Measurements from ENCODE around the gene FAF2.
"Not testable (repeated sequence)": the region's sequence is repeated elsewhere in the genome, so short reads cannot be mapped to it uniquely, and the experiment has no call there.

Gene FAF2

GRCh38 chr5:176542596-176543427 is 94.6 kb downstream of the FAF2 start:
- DNase-seq (ENCODE audit: low read depth, low spot score), result no peak

- no peak for DNase-seq (ENCODE audit: low read depth, low spot score)
Observed at GRCh38 chr5:176543428-176544182, 95.4 kb downstream of the FAF2 start.

GRCh38 chr5:176545388-176545736 is 97.2 kb downstream of the FAF2 start:
- DNase-seq (ENCODE audit: low read depth, low spot score), result no peak

- DNase-seq (ENCODE audit: low read depth, low spot score), result no peak
Observed at GRCh38 chr5:176545737-176546509, 97.7 kb downstream of the FAF2 start.

- DNase-seq (ENCODE audit: low read depth, low spot score), result no peak
Observed at GRCh38 chr5:176547802-176548201, 99.6 kb downstream of the FAF2 start.

- no peak for DNase-seq (ENCODE audit: low read depth, low spot score)
Observed at GRCh38 chr5:176548967-176549444, 100.8 kb downstream of the FAF2 start, which contains the start of gene CDHR2. TSS of gene CDHR2 (plus strand) at chr5:176549342. CDS start at chr5:176565353, 16,011 bp downstream.

GRCh38 chr5:176549871-176550270 is 101.7 kb downstream of the FAF2 start:
- no peak for DNase-seq (ENCODE audit: low read depth, low spot score)

GRCh38 chr5:176550275-176550831 is 102.2 kb downstream of the FAF2 start:
- no peak for DNase-seq (ENCODE audit: low read depth, low spot score)

GRCh38 chr5:176550937-176551336 is 102.8 kb downstream of the FAF2 start:
- DNase-seq (ENCODE audit: low read depth, low spot score), result not testable (repeated sequence)

GRCh38 chr5:176552332-176552869 is 104.2 kb downstream of the FAF2 start:
- no peak for DNase-seq (ENCODE audit: low read depth, low spot score)

- no peak for DNase-seq (ENCODE audit: low read depth, low spot score)
Observed at GRCh38 chr5:176553260-176554085, 105.3 kb downstream of the FAF2 start.

- DNase-seq (ENCODE audit: low read depth, low spot score), result no peak
Observed at GRCh38 chr5:176557846-176558245, 109.7 kb downstream of the FAF2 start.

Measured in iPS DF 19.7 (cell line).